Measurements from ENCODE around the gene SPATA13. TPM values are rescaled to one million over a fixed set of nuclear protein-coding genes. Genes with fewer than 3 reads are reported as not detected.
A peak's percentile ranks its signal among the peaks of the same experiment; 100 is the strongest.
"Not testable (repeated sequence)": the region's sequence is repeated elsewhere in the genome, so short reads cannot be mapped to it uniquely, and the experiment has no call there.

The SPATA13 gene
- total RNA-seq, 3 donors from 2014 or later: 6.6 to 84.7 (median 58.7) TPM

DNA sequence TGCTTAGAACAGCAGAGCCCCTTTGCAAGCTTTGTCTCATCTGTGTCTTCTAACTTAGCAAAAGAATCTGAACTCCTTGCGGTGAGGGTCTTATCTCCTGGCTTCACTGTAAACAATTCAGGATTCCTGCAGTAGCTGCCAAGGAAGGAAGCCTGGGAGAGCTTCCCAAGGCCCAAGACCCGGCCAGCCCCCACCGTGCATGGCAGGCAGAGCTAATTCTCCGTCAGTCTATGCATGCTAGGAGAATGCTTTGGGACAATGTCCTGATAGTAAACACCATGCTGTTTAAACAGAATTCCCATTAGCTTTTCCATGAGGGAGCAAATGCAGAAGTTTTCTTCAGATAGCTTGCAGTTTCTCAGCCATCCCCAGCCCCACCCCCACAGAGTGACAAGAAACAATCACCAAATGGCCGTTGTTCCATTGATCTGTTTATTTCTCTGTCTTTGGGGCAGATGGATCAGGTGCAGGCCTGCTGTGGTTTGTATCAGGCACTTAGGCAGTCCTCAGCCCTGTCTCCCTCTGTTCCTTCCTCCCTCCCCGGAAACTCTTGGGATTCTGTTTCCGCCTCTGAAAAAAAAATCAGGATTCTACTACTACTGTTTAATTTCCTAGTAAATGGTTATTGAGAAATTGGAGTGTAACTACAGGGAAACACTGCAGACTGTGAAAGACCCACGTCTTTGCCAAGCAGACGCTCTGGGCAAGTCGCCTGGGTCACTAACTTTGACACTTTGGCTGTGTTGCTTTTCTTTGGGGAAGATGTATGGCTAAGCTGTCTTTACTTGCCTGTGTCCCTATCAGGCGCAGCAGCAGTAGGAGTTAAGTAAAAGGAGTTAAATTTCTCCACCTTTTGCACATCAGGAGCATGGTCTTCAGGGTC, 40.7 kb upstream of the SPATA13 start:
- Histone ChIP-seq H3K27ac (peak overlapping the region; percentile 8 to 38), H3K27me3 (no peaks in the 10 kb centered on the region), H3K4me3 (no peak overlapping the region), H3K4me1 (no peaks in the 10 kb centered on the region), H3K9me3 (no peaks in the 10 kb centered on the region), H3K36me3 (no peaks in the 10 kb centered on the region)
- DNase-seq (ENCODE audit: low spot score in 2 of 2): no peak
- TF ChIP-seq POLR2A (IDR thresholded peaks at IDR 0.05) (no peak), POLR2AphosphoS5 (IDR thresholded peaks at IDR 0.05) (no peak), CTCF (IDR thresholded peaks at IDR 0.05) (no peak)
- intact Hi-C loops (cut with DNase I; ENCODE audit: low total_unique reads): no loop called here

DNA sequence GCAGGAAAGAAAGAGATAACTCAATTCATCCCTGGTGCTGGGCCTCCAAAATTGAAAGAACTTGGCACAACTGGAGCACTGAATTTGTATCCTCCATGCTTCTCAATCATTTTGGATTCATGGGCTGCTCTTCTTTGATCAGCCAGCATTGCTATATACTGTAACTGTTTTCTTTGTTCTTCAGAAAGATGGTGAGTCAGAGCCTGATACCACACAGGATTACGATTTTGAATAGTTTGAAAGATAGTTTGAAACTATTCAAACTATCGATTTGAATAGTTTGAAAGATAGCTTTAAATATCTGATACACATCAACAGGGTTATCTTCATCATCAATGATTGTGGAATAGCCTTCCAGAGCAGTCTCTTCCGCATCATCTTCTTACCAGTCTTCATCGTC, 38.5 kb upstream of the SPATA13 start:
- H3K4me3 ChIP-seq; H3K27me3 ChIP-seq; H3K36me3 ChIP-seq; intact Hi-C loops (cut with DNase I; ENCODE audit: low total_unique reads); H3K9me3 ChIP-seq; H3K4me1 ChIP-seq; DNase-seq (ENCODE audit: low spot score in 2 of 2); H3K27ac ChIP-seq: not testable (repeated sequence)

DNA sequence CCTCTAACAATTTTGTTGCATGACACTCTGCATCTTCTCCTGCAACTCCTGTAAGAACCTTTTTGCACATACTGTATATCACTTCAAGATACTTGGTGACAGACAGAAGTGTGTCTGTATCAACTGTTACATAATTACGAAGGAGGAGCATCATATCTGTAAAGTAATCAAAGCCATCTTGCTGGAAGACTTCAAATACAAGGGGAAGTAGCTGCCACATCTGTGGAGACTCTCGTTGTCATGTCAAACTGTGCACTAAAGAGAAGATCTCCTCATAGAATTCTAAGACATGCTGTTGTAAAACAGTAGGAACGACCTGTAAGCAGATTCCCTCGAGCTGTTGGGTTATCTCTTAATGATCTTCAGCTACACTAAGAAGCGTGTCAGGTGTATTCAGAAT, 38.0 kb upstream of the SPATA13 start:
- Histone ChIP-seq H3K27me3 (no peaks in the 10 kb centered on the region), H3K36me3 (no peaks in the 10 kb centered on the region), H3K27ac (no peak overlapping the region), H3K9me3 (no peaks in the 10 kb centered on the region), H3K4me3 (no peak overlapping the region), H3K4me1 (no peaks in the 10 kb centered on the region)
- intact Hi-C loops (cut with DNase I; ENCODE audit: low total_unique reads): no loop called here
- no peak for DNase-seq (ENCODE audit: low spot score in 2 of 2)
- no peak for TF ChIP-seq POLR2AphosphoS5 (IDR thresholded peaks at IDR 0.05)
- TF ChIP-seq POLR2A (IDR thresholded peaks at IDR 0.05): no peak

GRCh38 chr13:24123761-24124160, 36.8 kb upstream of the SPATA13 start:
- no peak overlapping the region for H3K27ac ChIP-seq
- no peaks in the 10 kb centered on the region for H3K9me3 ChIP-seq
- no peaks in the 10 kb centered on the region for H3K27me3 ChIP-seq
- H3K36me3 ChIP-seq: no peaks in the 10 kb centered on the region
- no peaks in the 10 kb centered on the region for H3K4me1 ChIP-seq
- DNase-seq (ENCODE audit: low spot score in 2 of 2): no peak
- H3K4me3 ChIP-seq: no peak overlapping the region
- intact Hi-C loops (cut with DNase I; ENCODE audit: low total_unique reads): no loop called here
- TF ChIP-seq POLR2A (IDR thresholded peaks at IDR 0.05) (no peak), POLR2AphosphoS5 (IDR thresholded peaks at IDR 0.05) (no peak), CTCF (IDR thresholded peaks at IDR 0.05) (no peak)

- Histone ChIP-seq H3K4me1 (no peaks in the 10 kb centered on the region), H3K9me3 (no peaks in the 10 kb centered on the region), H3K27ac (no peak overlapping the region), H3K4me3 (no peak overlapping the region), H3K27me3 (no peaks in the 10 kb centered on the region), H3K36me3 (no peaks in the 10 kb centered on the region)
- DNase-seq (ENCODE audit: low spot score in 2 of 2): no peak
- intact Hi-C loops (cut with DNase I; ENCODE audit: low total_unique reads): no loop called here
- TF ChIP-seq POLR2A (IDR thresholded peaks at IDR 0.05): no peak
- TF ChIP-seq CTCF (IDR thresholded peaks at IDR 0.05): no peak
- TF ChIP-seq POLR2AphosphoS5 (IDR thresholded peaks at IDR 0.05): no peak
Observed at GRCh38 chr13:24124789-24125476, 35.6 kb upstream of the SPATA13 start.

GRCh38 chr13:24127116-24127631, 33.3 kb upstream of the SPATA13 start:
- Histone ChIP-seq H3K27me3 (no peaks in the 10 kb centered on the region), H3K27ac (peak overlapping the region; percentile 50 to 65), H3K4me1 (no peaks in the 10 kb centered on the region), H3K36me3 (no peaks in the 10 kb centered on the region), H3K4me3 (no peak overlapping the region), H3K9me3 (peaks cover 0 to 6% of the 10 kb centered on the region in 2 donors)
- no peak for TF ChIP-seq CTCF (IDR thresholded peaks at IDR 0.05)
- no peak for TF ChIP-seq POLR2A (IDR thresholded peaks at IDR 0.05)
- no peak for TF ChIP-seq POLR2AphosphoS5 (IDR thresholded peaks at IDR 0.05)
- intact Hi-C loops (cut with DNase I; ENCODE audit: low total_unique reads): no loop called here
- no peak for DNase-seq (ENCODE audit: low spot score in 2 of 2)
